Right lobe of liver (tissue), 6 donors: ENCODE results near the gene TRPM3. TPM values are rescaled to one million over a fixed set of nuclear protein-coding genes. Genes with fewer than 3 reads are reported as not detected.

Experiments used
- ATAC-seq, 4 donors: fragments of 200-7000 bp; cut with Tn5 transposase; one replicate each; pipeline ENCODE4 v1.9.1; 2020; ENCODE audit warnings: mild to moderate bottlenecking in 4 of 4, moderate library complexity in 4 of 4
- DNase-seq, 3 donors: peaks; one replicate each; pipeline ENCODE4 v3.0.0-alpha.2; 2020
- H3K27ac ChIP-seq, 3 donors: fragments of 200-600 bp; one replicate each; pipeline ENCODE4 v1.8.0; 2022
- H3K27me3 ChIP-seq, 2 donors: fragments of 200-600 bp; one replicate each; pipeline ENCODE4 v1.8.0; 2022
- H3K36me3 ChIP-seq, 4 donors: fragments of 200-600 bp; sonication (generic) in 1 of 4; one replicate each; pipeline versions ENCODE4 v1.5.1 to v1.8.0; 2017 to 2022; ENCODE audit warnings: control low read depth in 1 of 4
- H3K4me1 ChIP-seq, 4 donors: fragments of 200-600 bp; sonication (generic) in 1 of 4; one replicate each; pipeline versions ENCODE4 v1.5.1 to v1.8.0; 2017 to 2022; ENCODE audit warnings: control low read depth in 1 of 4
- H3K4me3 ChIP-seq, 3 donors: fragments of 200-600 bp; one replicate each; pipeline ENCODE4 v1.8.0; 2022
- H3K9me3 ChIP-seq, 4 donors: fragments of 200-600 bp; sonication (generic) in 1 of 4; one replicate each; pipeline versions ENCODE4 v1.5.1 to v1.8.0; 2017 to 2022; ENCODE audit warnings: control low read depth in 1 of 4
- POLR2A ChIP-seq: fragments of 450-650 bp; IDR thresholded peaks from one replicate; pipeline ENCODE4 v1.6.1; 2017; ENCODE audit warnings: antibody characterized with exemption, mild to moderate bottlenecking
- WGBS: methylation state at CpG from one replicate; pipeline ENCODE4 v1.1.6; 2018; ENCODE audit warnings: low coverage, low lambda C conversion rate; ENCODE audit not compliant: insufficient coverage; ENCODE audit errors: missing lambda C conversion rate; 5-methylcytosine and 5-hydroxymethylcytosine counted together
- intact Hi-C, 2 donors: fragments of 100-400 bp; cut with DNase I; formaldehyde crosslinking; loops; one replicate each; pipeline versions ENCODE4 v1.11.2 to v1.14.1; 2022
- total RNA-seq, 6 experiments: library from RNA; depleted of rRNA in 2 of 6; stranded (reverse); fragments of >200 nt in 2 of 6; fragmentation: NEBNext Ultra II Directional in 3 of 6; extraction: Animal tissue kit (Norgen Biotek cat#: 25700) in 3 of 6; gene quantifications; one replicate each; pipeline versions ENCODE4 v1.1.0 to v1.2.4, GENCODE V29; 2016 to 2023
- TF ChIP-seq, protein P1 (sequence below), 4 donors: fragments of 200-600 bp in 3 of 4; fragments of 450-650 bp in 1 of 4; IDR thresholded peaks; one replicate each; pipeline versions ENCODE4 v1.5.1 to v1.8.0; 2016 to 2022; ENCODE audit warnings: antibody characterized with exemption in 4 of 4, mild to moderate bottlenecking in 2 of 4
- donor health status: DM: no; HTN: yes; CAD: no.
- donor health status: DM: no; HTN: no; CAD: no.
- donor health status: DM: no; HTN: no; CAD: no.
- donor health status: DM: no; HTN: yes; CAD: no.
- donor health status: DM: no; HTN: yes; CAD: no.

Gene TRPM3
- total RNA-seq, 6 experiments from 2014 or later, result 0.26 to 0.56 (median 0.39) TPM

DNA sequence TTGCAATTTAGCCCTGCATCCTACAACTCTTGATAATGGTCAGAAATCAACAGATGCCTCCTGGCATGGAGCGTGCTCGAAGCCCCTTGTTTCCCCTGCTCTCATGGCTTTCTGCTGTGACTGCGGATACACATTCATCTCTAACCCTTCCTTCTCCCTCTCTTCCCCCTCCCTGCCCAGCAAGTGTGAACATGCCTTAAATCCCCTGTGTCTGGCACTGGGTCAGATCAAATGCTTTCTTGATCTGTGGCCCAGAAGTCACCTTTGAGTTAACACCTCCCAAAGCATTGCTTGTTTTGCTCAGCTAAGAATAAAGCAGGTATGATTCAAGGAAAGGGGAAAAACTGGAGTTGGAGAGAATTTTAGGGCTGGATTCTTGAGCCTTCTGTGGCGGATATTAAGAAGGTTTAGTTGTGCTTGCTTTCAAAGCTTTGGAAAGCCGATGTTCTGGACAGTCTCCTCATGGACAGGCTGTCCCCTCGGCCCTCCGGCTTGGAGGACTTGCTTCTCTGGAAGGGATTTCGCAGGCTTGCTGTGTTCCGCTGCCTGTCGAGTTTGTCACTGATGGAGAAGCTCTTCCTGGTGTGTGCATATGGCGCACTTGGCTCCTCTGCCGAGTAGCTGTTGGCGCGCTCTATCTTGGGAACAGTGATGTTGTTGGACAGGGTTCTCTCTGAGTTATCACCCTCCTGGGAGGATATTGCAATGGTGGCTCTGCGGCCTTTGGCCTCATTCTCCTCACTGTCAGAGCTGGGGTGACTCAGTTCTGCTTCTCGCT is 585.7 kb downstream of the TRPM3 start:
- 91% methylated on average over 8 of the region's 16 CpGs for WGBS
- ATAC-seq, result no peak
- intact Hi-C loops, result no loop called here
- H3K9me3 ChIP-seq, result no peaks in the 10 kb centered on the region
- H3K4me3 ChIP-seq, result no peak overlapping the region
- H3K36me3 ChIP-seq, result no peaks in the 10 kb centered on the region
- no peak overlapping the region for H3K27ac ChIP-seq
- no peak for TF ChIP-seq POLR2A
- TF ChIP-seq, protein P1, sequence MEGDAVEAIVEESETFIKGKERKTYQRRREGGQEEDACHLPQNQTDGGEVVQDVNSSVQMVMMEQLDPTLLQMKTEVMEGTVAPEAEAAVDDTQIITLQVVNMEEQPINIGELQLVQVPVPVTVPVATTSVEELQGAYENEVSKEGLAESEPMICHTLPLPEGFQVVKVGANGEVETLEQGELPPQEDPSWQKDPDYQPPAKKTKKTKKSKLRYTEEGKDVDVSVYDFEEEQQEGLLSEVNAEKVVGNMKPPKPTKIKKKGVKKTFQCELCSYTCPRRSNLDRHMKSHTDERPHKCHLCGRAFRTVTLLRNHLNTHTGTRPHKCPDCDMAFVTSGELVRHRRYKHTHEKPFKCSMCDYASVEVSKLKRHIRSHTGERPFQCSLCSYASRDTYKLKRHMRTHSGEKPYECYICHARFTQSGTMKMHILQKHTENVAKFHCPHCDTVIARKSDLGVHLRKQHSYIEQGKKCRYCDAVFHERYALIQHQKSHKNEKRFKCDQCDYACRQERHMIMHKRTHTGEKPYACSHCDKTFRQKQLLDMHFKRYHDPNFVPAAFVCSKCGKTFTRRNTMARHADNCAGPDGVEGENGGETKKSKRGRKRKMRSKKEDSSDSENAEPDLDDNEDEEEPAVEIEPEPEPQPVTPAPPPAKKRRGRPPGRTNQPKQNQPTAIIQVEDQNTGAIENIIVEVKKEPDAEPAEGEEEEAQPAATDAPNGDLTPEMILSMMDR (IDR thresholded peaks at IDR 0.05), result no peak
- H3K4me1 ChIP-seq, result no peaks in the 10 kb centered on the region
- no peak for DNase-seq
- H3K27me3 ChIP-seq, result no peaks in the 10 kb centered on the region

- Histone ChIP-seq H3K4me1 (no peaks in the 10 kb centered on the region), H3K27ac (no peak overlapping the region), H3K27me3 (no peaks in the 10 kb centered on the region), H3K9me3 (no peaks in the 10 kb centered on the region), H3K36me3 (no peaks in the 10 kb centered on the region), H3K4me3 (no peak overlapping the region)
- intact Hi-C loops, result no loop called here
- DNase-seq, result no peak
- TF ChIP-seq POLR2A, result no peak
- no peak for ATAC-seq
Observed at GRCh38 chr9:70534471-70534870, 587.0 kb downstream of the TRPM3 start.

- intact Hi-C loops, result no loop called here
Observed at GRCh38 chr9:70534061-70534460, 587.4 kb downstream of the TRPM3 start.

DNA sequence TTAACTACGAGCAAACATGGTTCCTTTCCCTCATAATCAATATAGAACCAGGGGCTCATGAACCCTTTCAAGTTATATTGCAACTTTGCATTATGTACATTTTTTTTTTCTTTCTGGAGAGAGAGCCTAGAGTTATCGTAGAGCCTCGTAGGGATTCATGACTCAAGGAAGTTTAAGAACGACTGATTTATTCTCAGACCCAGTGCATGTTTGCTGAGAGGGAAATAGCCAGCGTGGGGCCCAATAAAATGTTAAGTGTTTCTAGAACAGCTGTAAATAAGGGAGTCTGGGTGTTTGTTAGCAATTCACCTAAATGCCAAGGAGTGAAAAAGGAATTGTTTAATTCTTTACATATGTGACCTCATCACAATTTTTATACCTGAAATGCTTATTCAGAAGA is 587.9 kb downstream of the TRPM3 start:
- no peaks in the 10 kb centered on the region for H3K9me3 ChIP-seq
- no peak for TF ChIP-seq POLR2A
- TF ChIP-seq, protein P1 (IDR thresholded peaks at IDR 0.05), result no peak
- H3K4me3 ChIP-seq, result no peak overlapping the region
- no peak for ATAC-seq
- intact Hi-C loops, result no loop called here
- H3K27ac ChIP-seq, result no peak overlapping the region
- no peaks in the 10 kb centered on the region for H3K4me1 ChIP-seq
- no peak for DNase-seq
- WGBS, result 83% methylated on average over 5 of the region's 5 CpGs
- no peaks in the 10 kb centered on the region for H3K27me3 ChIP-seq
- H3K36me3 ChIP-seq, result no peaks in the 10 kb centered on the region

More at GRCh38 chr9:70534061-70534460, 587.4 kb downstream of the TRPM3 start:
- Histone ChIP-seq H3K9me3 (no peaks in the 10 kb centered on the region), H3K4me1 (no peaks in the 10 kb centered on the region), H3K4me3 (no peak overlapping the region), H3K27ac (no peak overlapping the region), H3K27me3 (no peaks in the 10 kb centered on the region), H3K36me3 (no peaks in the 10 kb centered on the region)
- no peak for ATAC-seq
- TF ChIP-seq POLR2A, result no peak
- TF ChIP-seq, protein P1 (IDR thresholded peaks at IDR 0.05), result no peak
- 83% methylated on average over 4 of the region's 4 CpGs for WGBS
- no peak for DNase-seq

- WGBS, result 71% methylated on average over 6 of the region's 6 CpGs
Observed at GRCh38 chr9:70532716-70533115, 588.7 kb downstream of the TRPM3 start.

More at GRCh38 chr9:70532716-70533115, 588.7 kb downstream of the TRPM3 start:
- Histone ChIP-seq H3K9me3 (no peaks in the 10 kb centered on the region), H3K36me3 (no peaks in the 10 kb centered on the region), H3K4me1 (no peaks in the 10 kb centered on the region), H3K27me3 (no peaks in the 10 kb centered on the region), H3K4me3 (no peak overlapping the region), H3K27ac (no peak overlapping the region)
- DNase-seq, result no peak
- intact Hi-C loops, result no loop called here
- TF ChIP-seq POLR2A, result no peak
- ATAC-seq, result no peak
